SK-N-SH (cell line): ENCODE measurements around the gene ANKRD12. TPM values are rescaled to one million over a fixed set of nuclear protein-coding genes. Genes with fewer than 3 reads are reported as not detected.

Source experiments
- CTCF ChIA-PET: fragments of 300-600, 350-600 bp; formaldehyde crosslinking; extraction: SDS; loops from one replicate; lab custom pipeline; 2021; lab: Yijun Ruan, JAX
- POLR2A ChIA-PET: fragments of 350-600 bp; sonication (Branson Sonifier 250); formaldehyde crosslinking; extraction: SDS; loops from one replicate; lab custom pipeline; 2020; ENCODE audit warnings: antibody characterized with exemption, inconsistent platforms; lab: Yijun Ruan, JAX
- DNase-seq: peaks from one replicate; pipeline ENCODE4 v3.0.0; 2012
- H2AFZ ChIP-seq: fragments of 200-600 bp; sonication (generic); 2 replicates; pipeline ENCODE4 v1.8.1; 2016; ENCODE audit warnings: antibody characterized with exemption, mild to moderate bottlenecking, low read depth
- H3F3A ChIP-seq: fragments of 200-600 bp; sonication (generic); replicated peaks from 2 replicates; pipeline ENCODE3; 2016; ENCODE audit warnings: antibody characterized with exemption, mild to moderate bottlenecking; ENCODE audit not compliant: insufficient read depth
- H3K27ac ChIP-seq, 2 experiments: fragments of 200-500 bp in 1 of 2; fragments of 200-600 bp in 1 of 2; sonication (Bioruptor generic) in 1 of 2; sonication (generic), shearing (Covaris generic) in 1 of 2; 2 replicates each; pipeline versions ENCODE4 v1.5.1 to v1.6.1; 2014 to 2016; ENCODE audit warnings: low read depth in 2 of 2, inconsistent platforms in 1 of 2, low read length in 1 of 2, mild to moderate bottlenecking in 1 of 2, mixed read lengths in 1 of 2
- H3K27me3 ChIP-seq: fragments of 200-600 bp; sonication (generic), shearing (Covaris generic); 2 replicates; pipeline ENCODE4 v1.6.1; 2016; ENCODE audit warnings: mixed run types; ENCODE audit not compliant: insufficient read depth
- H3K36me3 ChIP-seq, 2 experiments: fragments of 200-500 bp in 1 of 2; fragments of 200-600 bp in 1 of 2; sonication (Bioruptor generic) in 1 of 2; sonication (generic) in 1 of 2; replicated peaks in 1 of 2; 2 replicates each; pipeline versions ENCODE3 to v1.5.1; 2014 to 2016; ENCODE audit warnings: low read length in 1 of 2, mild to moderate bottlenecking in 1 of 2; ENCODE audit not compliant: insufficient read depth in 2 of 2, control insufficient read depth in 1 of 2
- H3K4me1 ChIP-seq, 2 experiments: fragments of 200-500 bp in 1 of 2; fragments of 200-600 bp in 1 of 2; sonication (Bioruptor generic) in 1 of 2; sonication (generic), shearing (Covaris generic) in 1 of 2; 2 replicates each; pipeline versions ENCODE4 v1.5.1 to v1.6.1; 2014 to 2016; ENCODE audit warnings: low read depth in 1 of 2, low read length in 1 of 2, mixed run types in 1 of 2; ENCODE audit not compliant: insufficient read depth in 2 of 2, control insufficient read depth in 1 of 2
- H3K4me2 ChIP-seq: fragments of 200-600 bp; sonication (generic), shearing (Covaris generic); 2 replicates; pipeline ENCODE4 v1.6.1; 2017; ENCODE audit warnings: mixed run types
- H3K4me3 ChIP-seq, 2 experiments: fragments of 200-500 bp in 1 of 2; fragments of 200-600 bp in 1 of 2; sonication (Bioruptor generic) in 1 of 2; sonication (generic), shearing (Covaris generic) in 1 of 2; 2 replicates each; pipeline versions ENCODE4 v1.5.1 to v1.8.1; 2014 to 2016; ENCODE audit warnings: low read depth in 2 of 2, inconsistent platforms in 1 of 2, low read length in 1 of 2, mild to moderate bottlenecking in 1 of 2, mixed read lengths in 1 of 2, moderate library complexity in 1 of 2
- H3K79me2 ChIP-seq: fragments of 200-600 bp; sonication (generic); 2 replicates; pipeline ENCODE4 v1.8.1; 2017; ENCODE audit warnings: mild to moderate bottlenecking; ENCODE audit not compliant: insufficient read depth
- H3K9ac ChIP-seq: fragments of 200-600 bp; sonication (generic); 2 replicates; pipeline ENCODE4 v1.6.1; 2017; ENCODE audit warnings: mixed run types
- H3K9me2 ChIP-seq: fragments of 200-600 bp; sonication (generic); 2 replicates; pipeline ENCODE4 v1.6.1; 2017; ENCODE audit warnings: mixed run types
- H3K9me3 ChIP-seq: fragments of 200-600 bp; sonication (generic); 2 replicates; pipeline ENCODE4 v1.6.1; 2017; ENCODE audit warnings: mixed run types, mild to moderate bottlenecking, moderate library complexity
- H4K20me1 ChIP-seq: fragments of 200-600 bp; sonication (generic); 2 replicates; pipeline ENCODE4 v1.6.1; 2017; ENCODE audit warnings: mild to moderate bottlenecking, mixed run types; ENCODE audit not compliant: insufficient read depth
- EP300 ChIP-seq, 2 experiments: IDR thresholded peaks; 2 replicates each; pipeline versions ENCODE4 v1.4.0 to v1.6.1; 2012; ENCODE audit warnings: borderline replicate concordance in 1 of 2, low read depth in 1 of 2, low read length in 1 of 2
- GATA2 ChIP-seq: sonication (generic); formaldehyde crosslinking; IDR thresholded peaks from 2 replicates; pipeline ENCODE4 v1.5.0; 2020; ENCODE audit warnings: mild to moderate bottlenecking, missing genetic modification reagents
- IRF3 ChIP-seq: fragments of 150-350 bp; IDR thresholded peaks from 2 replicates; pipeline ENCODE4 v1.6.1; 2016; ENCODE audit warnings: mild to moderate bottlenecking, low read depth, low read length
- NFIC ChIP-seq: IDR thresholded peaks from 2 replicates; pipeline ENCODE4 v1.4.0; 2012; ENCODE audit warnings: borderline replicate concordance
- WGBS: methylation state at CpG from one replicate; pipeline ENCODE4 v1.1.6; 2017; ENCODE audit warnings: low lambda C conversion rate; 5-methylcytosine and 5-hydroxymethylcytosine counted together
- polyA plus RNA-seq, 3 experiments: library from polyadenylated mRNA; depleted of rRNA; stranded (reverse); fragments of >200 nt; gene quantifications; 2 replicates each; pipeline ENCODE4 v1.2.3, GENCODE V29; 2012
- TF ChIP-seq, protein P1 (sequence below): IDR thresholded peaks from 2 replicates; pipeline ENCODE4 v1.6.1; 2012; ENCODE audit warnings: mild to moderate bottlenecking, low read depth, low read length, moderate library complexity
- TF ChIP-seq, protein P2 (sequence below): IDR thresholded peaks from 2 replicates; pipeline ENCODE4 v1.4.0; 2012; ENCODE audit warnings: low read depth

Gene ANKRD12
- polyA plus RNA-seq, 1 of the 3 experiments (the other 2 are of a cell fraction) = 1.3 TPM

DNA sequence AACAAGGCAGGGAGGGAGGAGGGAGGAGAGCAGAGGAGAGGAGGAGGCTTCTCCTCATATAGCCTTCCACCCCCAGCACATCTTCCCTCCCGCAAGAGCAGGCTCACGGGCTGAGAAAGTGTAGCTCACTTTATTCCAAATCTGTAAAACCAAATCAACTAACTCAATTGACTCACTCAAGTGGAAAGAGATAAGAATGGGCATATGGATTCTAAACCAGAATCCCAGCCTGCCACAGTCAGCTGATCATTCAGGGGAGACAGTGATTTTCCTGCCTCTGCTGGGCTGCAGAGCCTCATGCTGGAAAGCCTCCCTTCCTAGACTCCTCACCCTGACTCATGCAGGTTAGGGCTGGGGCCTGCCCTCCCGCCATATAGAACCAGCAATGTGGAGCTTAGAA is 193.8 kb downstream of the ANKRD12 start (continued):
- TF ChIP-seq, protein P1, sequence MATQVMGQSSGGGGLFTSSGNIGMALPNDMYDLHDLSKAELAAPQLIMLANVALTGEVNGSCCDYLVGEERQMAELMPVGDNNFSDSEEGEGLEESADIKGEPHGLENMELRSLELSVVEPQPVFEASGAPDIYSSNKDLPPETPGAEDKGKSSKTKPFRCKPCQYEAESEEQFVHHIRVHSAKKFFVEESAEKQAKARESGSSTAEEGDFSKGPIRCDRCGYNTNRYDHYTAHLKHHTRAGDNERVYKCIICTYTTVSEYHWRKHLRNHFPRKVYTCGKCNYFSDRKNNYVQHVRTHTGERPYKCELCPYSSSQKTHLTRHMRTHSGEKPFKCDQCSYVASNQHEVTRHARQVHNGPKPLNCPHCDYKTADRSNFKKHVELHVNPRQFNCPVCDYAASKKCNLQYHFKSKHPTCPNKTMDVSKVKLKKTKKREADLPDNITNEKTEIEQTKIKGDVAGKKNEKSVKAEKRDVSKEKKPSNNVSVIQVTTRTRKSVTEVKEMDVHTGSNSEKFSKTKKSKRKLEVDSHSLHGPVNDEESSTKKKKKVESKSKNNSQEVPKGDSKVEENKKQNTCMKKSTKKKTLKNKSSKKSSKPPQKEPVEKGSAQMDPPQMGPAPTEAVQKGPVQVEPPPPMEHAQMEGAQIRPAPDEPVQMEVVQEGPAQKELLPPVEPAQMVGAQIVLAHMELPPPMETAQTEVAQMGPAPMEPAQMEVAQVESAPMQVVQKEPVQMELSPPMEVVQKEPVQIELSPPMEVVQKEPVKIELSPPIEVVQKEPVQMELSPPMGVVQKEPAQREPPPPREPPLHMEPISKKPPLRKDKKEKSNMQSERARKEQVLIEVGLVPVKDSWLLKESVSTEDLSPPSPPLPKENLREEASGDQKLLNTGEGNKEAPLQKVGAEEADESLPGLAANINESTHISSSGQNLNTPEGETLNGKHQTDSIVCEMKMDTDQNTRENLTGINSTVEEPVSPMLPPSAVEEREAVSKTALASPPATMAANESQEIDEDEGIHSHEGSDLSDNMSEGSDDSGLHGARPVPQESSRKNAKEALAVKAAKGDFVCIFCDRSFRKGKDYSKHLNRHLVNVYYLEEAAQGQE = no peak
- TF ChIP-seq EP300 (IDR thresholded peaks at IDR 0.05; ENCODE audit: borderline replicate concordance in 1 of 2, low read depth in 1 of 2, low read length in 1 of 2) (peak in 1 of 2 experiments; percentile 69; a peak in 1 of 4 replicates), IRF3 (no peak), GATA2 (CRISPR knock-in tag) (peak; percentile 94)

DNA sequence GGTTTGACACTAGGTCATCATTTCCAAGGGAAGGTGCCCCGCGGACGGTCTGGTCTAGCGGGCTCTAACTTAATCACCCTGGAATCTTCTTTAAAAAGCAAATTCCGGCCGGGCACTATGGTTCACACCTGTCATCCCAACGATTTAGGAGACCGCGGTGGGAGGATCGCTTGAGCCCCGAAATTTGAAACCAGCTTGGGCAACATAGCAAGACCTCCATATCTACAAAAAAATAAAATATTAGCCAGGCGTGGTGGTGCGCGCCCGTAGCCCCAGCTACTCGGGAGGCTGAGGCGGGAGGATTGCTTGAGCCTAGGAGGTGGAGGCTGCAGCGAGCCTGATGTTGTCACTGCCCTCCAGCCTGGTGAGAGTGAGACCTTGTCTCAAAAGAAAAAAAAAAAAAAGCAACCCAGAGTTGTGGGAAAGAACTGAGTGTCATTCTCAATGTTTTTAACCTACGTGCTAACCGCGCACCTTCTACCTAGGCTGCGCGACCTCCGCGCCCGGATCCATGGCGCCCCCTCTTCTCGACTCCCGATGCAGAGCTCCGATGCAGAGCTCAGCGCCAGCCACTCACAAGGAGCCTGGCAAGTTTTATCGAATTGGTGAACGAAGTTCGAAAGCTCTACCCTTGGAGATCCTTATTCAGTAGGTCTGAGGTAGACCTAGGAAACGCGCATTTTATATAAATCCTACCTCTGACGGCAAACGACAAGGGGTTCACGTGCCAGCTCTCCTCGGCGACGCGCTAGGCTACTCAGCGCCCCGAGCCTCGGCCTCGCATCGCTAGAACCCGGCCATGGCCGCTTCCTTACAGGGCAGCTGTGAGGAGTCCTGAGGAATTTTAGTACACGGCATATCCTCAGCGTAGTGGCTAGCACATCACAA is 197.1 kb downstream of the ANKRD12 start:
- ChIA-PET POLR2A (interaction anchor here (0.6 kb wide), 1 partner anchor 18 kb away, joined by 3 read pairs; no protein-coding TSS in a partner anchor), CTCF (interaction anchor here (0.8 to 2.0 kb wide), 6 partner anchors 35 to 268 kb away, joined by 3 to 7 read pairs (median 4); no protein-coding TSS in a partner anchor)
- Histone ChIP-seq H3K9me3 (no peaks in the 10 kb centered on the region), H3K4me2 (peak overlapping the region; percentile 78), H2AFZ (peak overlapping the region; percentile 98), H4K20me1 (no peaks in the 10 kb centered on the region), H3K79me2 (peaks cover 34% of the 10 kb centered on the region), H3K9me2 (no peaks in the 10 kb centered on the region), H3K27me3 (no peaks in the 10 kb centered on the region), H3K9ac (peak overlapping the region; percentile 64), H3K4me3 (peak overlapping the region; percentile 57 to 82), H3K27ac (peak overlapping the region; percentile 74 to 77), H3K4me1 (peaks cover 5 to 11% of the 10 kb centered on the region in 2 experiments; a peak in 3 of 4 replicates), H3F3A (peaks cover 8% of the 10 kb centered on the region), H3K36me3 (peaks cover 6 to 14% of the 10 kb centered on the region in 2 experiments)
- DNase-seq = no peak
- 41% methylated on average over 42 of the region's 52 CpGs for WGBS
- TF ChIP-seq, protein P2, sequence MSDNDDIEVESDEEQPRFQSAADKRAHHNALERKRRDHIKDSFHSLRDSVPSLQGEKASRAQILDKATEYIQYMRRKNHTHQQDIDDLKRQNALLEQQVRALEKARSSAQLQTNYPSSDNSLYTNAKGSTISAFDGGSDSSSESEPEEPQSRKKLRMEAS = peak; percentile 89
- no peak for TF ChIP-seq NFIC
